Cardiac fibroblast (primary cell): Measurements from ENCODE around the gene TTC33.

Source experiments
- DNase-seq, 2 donors: peaks; one replicate each; pipeline versions ENCODE4 v3.0.0 to v3.0.0-alpha.2; 2010; ENCODE audit warnings: low read depth in 2 of 2
- H3K4me3 ChIP-seq, 2 donors: replicated peaks in 1 of 2; 1 replicate in 1 of 2; 2 replicates in 1 of 2; pipeline ENCODE4 v1.5.1; 2011; ENCODE audit warnings: low read depth in 2 of 2, low read length in 2 of 2, mild to moderate bottlenecking in 2 of 2, moderate library complexity in 1 of 2
- CTCF ChIP-seq: IDR thresholded peaks from one replicate; pipeline ENCODE4 v1.5.1; 2011; ENCODE audit warnings: low read depth, mild to moderate bottlenecking, low read length, inconsistent platforms

The TTC33 gene

DNA sequence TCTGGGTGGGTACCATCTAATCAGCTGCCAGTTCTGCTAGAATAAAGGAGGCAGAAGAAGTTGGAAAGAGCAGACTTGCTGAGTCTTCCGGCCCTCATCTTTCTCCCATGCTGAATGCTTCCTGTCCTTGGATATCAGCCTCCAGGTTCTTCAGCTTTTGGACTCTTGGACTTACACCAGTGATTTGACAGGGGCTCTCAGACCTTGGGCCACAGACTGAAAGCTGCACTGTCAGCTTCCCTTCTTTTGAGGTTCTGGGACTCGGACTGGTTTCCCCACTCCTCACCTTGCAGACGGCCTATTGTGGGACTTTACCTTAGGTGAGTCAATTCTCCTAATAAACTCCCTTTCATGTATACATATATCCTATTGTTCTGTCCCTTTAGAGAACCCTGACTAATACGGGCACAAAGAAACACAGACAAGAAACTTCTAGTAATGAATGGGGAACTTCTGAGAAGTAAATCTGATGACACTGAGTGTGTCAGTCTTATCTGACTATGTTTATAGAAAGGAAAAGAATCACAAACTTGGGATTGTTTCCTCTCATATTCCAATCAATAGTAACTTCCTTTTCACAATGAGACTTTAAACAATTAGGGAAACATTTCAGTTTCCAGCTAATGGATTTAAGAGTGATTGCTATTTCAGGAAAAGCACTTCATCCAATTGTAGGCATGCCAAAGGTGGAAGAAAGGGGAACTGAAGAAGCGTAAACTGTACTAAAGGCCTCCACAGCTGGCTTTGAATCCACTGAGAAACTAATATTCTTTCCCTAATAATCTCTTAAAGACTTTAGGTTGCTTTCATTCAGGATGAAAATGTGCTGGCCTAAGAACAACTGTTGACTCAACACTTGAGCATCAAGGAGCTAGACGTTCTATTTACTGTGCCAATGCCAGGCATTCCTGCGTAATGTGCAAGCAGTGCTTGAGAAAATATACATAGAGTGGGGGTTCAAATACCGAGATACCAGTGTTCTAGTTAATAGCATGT lies 204.0 kb downstream of the TTC33 start:
- TF ChIP-seq CTCF, result no peak
- peak; percentile 94 to 98 for DNase-seq
- H3K4me3 ChIP-seq, result no peak overlapping the region

- no peak for TF ChIP-seq CTCF
- H3K4me3 ChIP-seq, result no peak overlapping the region
- DNase-seq, result no peak
Observed at GRCh38 chr5:40550481-40550880, 205.3 kb downstream of the TTC33 start.

DNA sequence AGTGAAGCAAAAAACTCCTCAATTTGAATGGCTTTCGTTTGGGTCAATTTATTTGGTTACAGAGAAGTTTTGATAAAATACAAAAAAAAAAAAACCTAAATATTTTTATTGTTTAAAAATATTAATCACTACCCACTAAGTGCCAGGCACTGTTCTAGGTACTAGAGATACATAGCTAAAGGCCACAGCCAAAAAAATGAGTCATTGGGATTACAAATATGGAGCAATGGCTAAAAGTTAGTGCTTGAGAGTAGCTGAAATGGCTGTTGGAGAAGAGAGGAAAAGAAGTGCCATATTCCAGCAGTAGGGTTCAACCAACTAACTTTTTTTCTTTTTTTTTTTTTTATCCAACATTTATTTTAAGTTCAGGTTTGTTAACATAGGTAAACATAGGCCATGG lies 206.1 kb downstream of the TTC33 start:
- H3K4me3 ChIP-seq, result no peak overlapping the region
- TF ChIP-seq CTCF, result no peak
- peak in 1 of 2 donors; percentile 59 for DNase-seq

DNA sequence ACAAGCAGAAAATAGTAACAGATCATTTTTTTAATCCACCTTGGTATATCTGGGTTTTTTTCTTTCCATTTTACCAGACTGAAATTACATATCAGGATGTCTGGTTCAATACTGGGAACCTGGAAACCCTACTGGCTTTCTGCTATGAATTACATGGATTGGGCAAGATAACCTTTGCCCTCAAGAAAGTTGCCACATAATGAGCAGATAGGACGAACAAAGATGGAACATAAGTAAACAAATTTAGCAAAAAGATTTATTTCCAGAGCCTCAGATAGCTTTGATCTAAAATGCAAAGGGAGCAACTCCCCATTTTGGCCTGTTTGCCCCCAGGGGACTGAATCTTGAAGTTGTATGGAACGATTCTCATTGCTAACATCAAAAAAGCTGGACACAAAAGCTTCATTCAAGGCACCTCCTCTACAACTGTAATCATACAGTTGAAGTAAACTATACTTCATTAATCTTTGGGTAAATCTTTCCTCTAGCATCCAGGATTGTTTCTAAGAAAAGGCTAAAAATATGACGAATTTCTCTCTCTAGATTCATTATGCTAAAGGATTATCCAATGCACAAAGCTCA lies 207.7 kb downstream of the TTC33 start:
- DNase-seq, result no peak
- TF ChIP-seq CTCF, result no peak

GRCh38 chr5:40547557-40547956 lies 208.2 kb downstream of the TTC33 start:
- no peak for DNase-seq
- no peak overlapping the region for H3K4me3 ChIP-seq
- TF ChIP-seq CTCF, result no peak

More for the DNA sequence above, 207.7 kb downstream of the TTC33 start:
- no peak overlapping the region for H3K4me3 ChIP-seq

- TF ChIP-seq CTCF, result no peak
- H3K4me3 ChIP-seq, result no peak overlapping the region
- no peak for DNase-seq
Observed at GRCh38 chr5:40540301-40540700, 215.5 kb downstream of the TTC33 start.
